ENCODE data around the gene GATD1.
A peak's percentile ranks its signal among the peaks of the same experiment; 100 is the strongest.

Gene GATD1

GRCh38 chr11:812390-812789 lies 35.1 kb upstream of the GATD1 start:
- H3K27me3 ChIP-seq (ENCODE audit: control insufficient read depth in 1 of 2, insufficient read depth in 2 of 2, low read length in 2 of 2) = no peaks in the 10 kb centered on the region
- H3K4me1 ChIP-seq (ENCODE audit: control insufficient read depth in 1 of 2, insufficient read depth in 2 of 2, low read length in 2 of 2) = peaks cover 19 to 32% of the 10 kb centered on the region in 2 donors
- no peaks in the 10 kb centered on the region for H3K9me3 ChIP-seq (ENCODE audit: control insufficient read depth in 1 of 2, low read length in 2 of 2)
- H3K9ac ChIP-seq (ENCODE audit: low read depth in 1 of 2, low read length in 2 of 2) = no peak overlapping the region
- no peak overlapping the region for H3K4me3 ChIP-seq (ENCODE audit: low read depth in 1 of 2, low read length in 2 of 2)
- H3K36me3 ChIP-seq (ENCODE audit: control insufficient read depth in 1 of 2, insufficient read depth in 2 of 2, low read length in 2 of 2) = peaks cover 22 to 31% of the 10 kb centered on the region in 2 donors
- no peak overlapping the region for H3K27ac ChIP-seq (ENCODE audit: low read depth, low read length)

- Histone ChIP-seq H3K27me3 (ENCODE audit: control insufficient read depth in 1 of 2, insufficient read depth in 2 of 2, low read length in 2 of 2) (no peaks in the 10 kb centered on the region), H3K27ac (ENCODE audit: low read depth, low read length) (no peak overlapping the region), H3K4me1 (ENCODE audit: control insufficient read depth in 1 of 2, insufficient read depth in 2 of 2, low read length in 2 of 2) (peaks cover 19 to 32% of the 10 kb centered on the region in 2 donors), H3K9ac (ENCODE audit: low read depth in 1 of 2, low read length in 2 of 2) (peak overlapping the region; percentile 85 to 100), H3K36me3 (ENCODE audit: control insufficient read depth in 1 of 2, insufficient read depth in 2 of 2, low read length in 2 of 2) (peaks cover 22 to 31% of the 10 kb centered on the region in 2 donors), H3K9me3 (ENCODE audit: control insufficient read depth in 1 of 2, low read length in 2 of 2) (no peaks in the 10 kb centered on the region), H3K4me3 (ENCODE audit: low read depth in 1 of 2, low read length in 2 of 2) (peak overlapping the region; percentile 78 to 94)
Measured at GRCh38 chr11:811446-812245, 34.4 kb upstream of the GATD1 start.

GRCh38 chr11:810040-810567 lies 32.8 kb upstream of the GATD1 start:
- Histone ChIP-seq H3K27me3 (ENCODE audit: control insufficient read depth in 1 of 2, insufficient read depth in 2 of 2, low read length in 2 of 2) (no peaks in the 10 kb centered on the region), H3K9me3 (ENCODE audit: control insufficient read depth in 1 of 2, low read length in 2 of 2) (no peaks in the 10 kb centered on the region), H3K9ac (ENCODE audit: low read depth in 1 of 2, low read length in 2 of 2) (peak overlapping the region; percentile 85 to 100), H3K4me1 (ENCODE audit: control insufficient read depth in 1 of 2, insufficient read depth in 2 of 2, low read length in 2 of 2) (peaks cover 19 to 35% of the 10 kb centered on the region in 2 donors), H3K4me3 (ENCODE audit: low read depth in 1 of 2, low read length in 2 of 2) (peak overlapping the region; percentile 78 to 94), H3K27ac (ENCODE audit: low read depth, low read length) (peak overlapping the region; percentile 98), H3K36me3 (ENCODE audit: control insufficient read depth in 1 of 2, insufficient read depth in 2 of 2, low read length in 2 of 2) (peaks cover 22 to 31% of the 10 kb centered on the region in 2 donors)

- Histone ChIP-seq H3K36me3 (ENCODE audit: control insufficient read depth in 1 of 2, insufficient read depth in 2 of 2, low read length in 2 of 2) (peaks cover 22 to 28% of the 10 kb centered on the region in 2 donors), H3K4me1 (ENCODE audit: control insufficient read depth in 1 of 2, insufficient read depth in 2 of 2, low read length in 2 of 2) (peaks cover 23 to 38% of the 10 kb centered on the region in 2 donors), H3K9me3 (ENCODE audit: control insufficient read depth in 1 of 2, low read length in 2 of 2) (no peaks in the 10 kb centered on the region), H3K27ac (ENCODE audit: low read depth, low read length) (peak within 1 kb of the TSS; percentile 98), H3K27me3 (ENCODE audit: control insufficient read depth in 1 of 2, insufficient read depth in 2 of 2, low read length in 2 of 2) (no peaks in the 10 kb centered on the region), H3K9ac (ENCODE audit: low read depth in 1 of 2, low read length in 2 of 2) (peak within 1 kb of the TSS; percentile 85 to 100), H3K4me3 (ENCODE audit: low read depth in 1 of 2, low read length in 2 of 2) (peak within 1 kb of the TSS; percentile 78 to 94)
Measured at GRCh38 chr11:809287-810039, 32.2 kb upstream of the GATD1 start, which contains the start of gene RPLP2. Gene RPLP2 (plus strand): TSS chr11:809967. CDS start chr11:810235, 268 bp downstream.

- peaks cover 22 to 27% of the 10 kb centered on the region in 2 donors for H3K36me3 ChIP-seq (ENCODE audit: control insufficient read depth in 1 of 2, insufficient read depth in 2 of 2, low read length in 2 of 2)
- peak overlapping the region; percentile 98 for H3K27ac ChIP-seq (ENCODE audit: low read depth, low read length)
- H3K27me3 ChIP-seq (ENCODE audit: control insufficient read depth in 1 of 2, insufficient read depth in 2 of 2, low read length in 2 of 2) = no peaks in the 10 kb centered on the region
- peaks cover 31 to 46% of the 10 kb centered on the region in 2 donors for H3K4me1 ChIP-seq (ENCODE audit: control insufficient read depth in 1 of 2, insufficient read depth in 2 of 2, low read length in 2 of 2)
- peak overlapping the region; percentile 78 to 94 for H3K4me3 ChIP-seq (ENCODE audit: low read depth in 1 of 2, low read length in 2 of 2)
- peak overlapping the region; percentile 85 to 100 for H3K9ac ChIP-seq (ENCODE audit: low read depth in 1 of 2, low read length in 2 of 2)
- no peaks in the 10 kb centered on the region for H3K9me3 ChIP-seq (ENCODE audit: control insufficient read depth in 1 of 2, low read length in 2 of 2)
Measured at GRCh38 chr11:808427-809286, 31.4 kb upstream of the GATD1 start.

- Histone ChIP-seq H3K9ac (ENCODE audit: low read depth in 1 of 2, low read length in 2 of 2) (peak overlapping the region; percentile 29 to 70), H3K9me3 (ENCODE audit: control insufficient read depth in 1 of 2, low read length in 2 of 2) (no peaks in the 10 kb centered on the region), H3K27ac (ENCODE audit: low read depth, low read length) (no peak overlapping the region), H3K4me3 (ENCODE audit: low read depth in 1 of 2, low read length in 2 of 2) (peak overlapping the region; percentile 64 to 80), H3K36me3 (ENCODE audit: control insufficient read depth in 1 of 2, insufficient read depth in 2 of 2, low read length in 2 of 2) (peaks cover 8 to 15% of the 10 kb centered on the region in 2 donors), H3K27me3 (ENCODE audit: control insufficient read depth in 1 of 2, insufficient read depth in 2 of 2, low read length in 2 of 2) (no peaks in the 10 kb centered on the region), H3K4me1 (ENCODE audit: control insufficient read depth in 1 of 2, insufficient read depth in 2 of 2, low read length in 2 of 2) (peaks cover 17 to 28% of the 10 kb centered on the region in 2 donors)
Measured at GRCh38 chr11:804599-804964, 27.3 kb upstream of the GATD1 start.

- no peaks in the 10 kb centered on the region for H3K9me3 ChIP-seq (ENCODE audit: control insufficient read depth in 1 of 2, low read length in 2 of 2)
- H3K27ac ChIP-seq (ENCODE audit: low read depth, low read length) = no peak overlapping the region
- H3K4me1 ChIP-seq (ENCODE audit: control insufficient read depth in 1 of 2, insufficient read depth in 2 of 2, low read length in 2 of 2) = peaks cover 17 to 27% of the 10 kb centered on the region in 2 donors
- H3K27me3 ChIP-seq (ENCODE audit: control insufficient read depth in 1 of 2, insufficient read depth in 2 of 2, low read length in 2 of 2) = no peaks in the 10 kb centered on the region
- peaks cover 8 to 21% of the 10 kb centered on the region in 2 donors for H3K36me3 ChIP-seq (ENCODE audit: control insufficient read depth in 1 of 2, insufficient read depth in 2 of 2, low read length in 2 of 2)
- peak overlapping the region; percentile 29 to 70 for H3K9ac ChIP-seq (ENCODE audit: low read depth in 1 of 2, low read length in 2 of 2)
- H3K4me3 ChIP-seq (ENCODE audit: low read depth in 1 of 2, low read length in 2 of 2) = peak overlapping the region; percentile 64 to 80
Measured at GRCh38 chr11:803770-804598, 26.7 kb upstream of the GATD1 start.

- Histone ChIP-seq H3K4me1 (ENCODE audit: control insufficient read depth in 1 of 2, insufficient read depth in 2 of 2, low read length in 2 of 2) (peaks cover 14 to 22% of the 10 kb centered on the region in 2 donors), H3K27me3 (ENCODE audit: control insufficient read depth in 1 of 2, insufficient read depth in 2 of 2, low read length in 2 of 2) (no peaks in the 10 kb centered on the region), H3K36me3 (ENCODE audit: control insufficient read depth in 1 of 2, insufficient read depth in 2 of 2, low read length in 2 of 2) (peaks cover 8 to 22% of the 10 kb centered on the region in 2 donors), H3K27ac (ENCODE audit: low read depth, low read length) (no peak overlapping the region), H3K4me3 (ENCODE audit: low read depth in 1 of 2, low read length in 2 of 2) (no peak overlapping the region), H3K9ac (ENCODE audit: low read depth in 1 of 2, low read length in 2 of 2) (no peak overlapping the region), H3K9me3 (ENCODE audit: control insufficient read depth in 1 of 2, low read length in 2 of 2) (no peaks in the 10 kb centered on the region)
Measured at GRCh38 chr11:803467-803742, 26.1 kb upstream of the GATD1 start.

Measured in duodenal mucosa (tissue), 2 donors.